Smooth muscle cell (in vitro differentiated cells): ENCODE data around the gene ZMYND8. TPM values are rescaled to one million over a fixed set of nuclear protein-coding genes. Genes with fewer than 3 reads are reported as not detected.
"Not testable (repeated sequence)": the region's sequence is repeated elsewhere in the genome, so short reads cannot be mapped to it uniquely, and the experiment has no call there.

Experiments
- DNase-seq: peaks from one replicate; lab custom pipeline; 2025; ENCODE audit not compliant: unreplicated experiment; lab: John Stamatoyannopoulos, UW
- H2AFZ ChIP-seq: fragments of 200-600 bp; sonication (generic); 2 replicates; pipeline ENCODE4 v1.6.0; 2016; ENCODE audit warnings: antibody characterized with exemption, low read depth, mild to moderate bottlenecking
- H3F3A ChIP-seq: fragments of 200-600 bp; sonication (generic); 2 replicates; pipeline ENCODE4 v1.6.0; 2017; ENCODE audit warnings: antibody characterized with exemption, low read depth
- H3K27ac ChIP-seq: fragments of 200-600 bp; sonication (generic); 2 replicates; pipeline ENCODE4 v1.5.1; 2016; ENCODE audit warnings: low read depth, mild to moderate bottlenecking
- H3K27me3 ChIP-seq: fragments of 200-600 bp; sonication (generic); 2 replicates; pipeline ENCODE4 v1.6.1; 2016; ENCODE audit warnings: low read depth, mild to moderate bottlenecking
- H3K36me3 ChIP-seq: fragments of 200-600 bp; sonication (generic); 2 replicates; pipeline ENCODE4 v1.5.1; 2016; ENCODE audit warnings: low read depth
- H3K4me1 ChIP-seq: fragments of 200-600 bp; sonication (generic); 2 replicates; pipeline ENCODE4 v1.5.1; 2016; ENCODE audit warnings: low read depth
- H3K4me2 ChIP-seq: fragments of 200-600 bp; sonication (generic); 2 replicates; pipeline ENCODE4 v1.6.0; 2016; ENCODE audit warnings: mild to moderate bottlenecking
- H3K4me3 ChIP-seq: fragments of 200-600 bp; sonication (generic); 2 replicates; pipeline ENCODE4 v1.5.1; 2016; ENCODE audit warnings: mild to moderate bottlenecking
- H3K79me2 ChIP-seq: fragments of 200-600 bp; sonication (generic); 2 replicates; pipeline ENCODE4 v1.6.0; 2016; ENCODE audit warnings: low read depth, mild to moderate bottlenecking
- H3K9ac ChIP-seq: fragments of 200-600 bp; sonication (generic); 2 replicates; pipeline ENCODE4 v1.6.0; 2016; ENCODE audit warnings: low read depth
- H3K9me3 ChIP-seq: fragments of 200-600 bp; sonication (generic); replicated peaks from 2 replicates; pipeline ENCODE4 v1.5.1; 2016; ENCODE audit warnings: low read depth
- H4K20me1 ChIP-seq: fragments of 200-600 bp; sonication (generic); 2 replicates; pipeline ENCODE4 v1.6.0; 2016; ENCODE audit warnings: low read depth
- WGBS: methylation state at CpG from one replicate; pipeline ENCODE4 v1.1.7; 2016; ENCODE audit warnings: low lambda C conversion rate; 5-methylcytosine and 5-hydroxymethylcytosine counted together
- polyA plus RNA-seq: library from polyadenylated mRNA; unstranded; fragments of >200 nt; fragmentation: Nextera tagmentation; extraction: Ambion mirVana; gene quantifications from 2 replicates; pipeline ENCODE4 v1.2.1, GENCODE V29; 2016
- total RNA-seq: library from RNA; depleted of rRNA; stranded (reverse); fragments of >200 nt; gene quantifications from 2 replicates; pipeline ENCODE4 v1.2.3, GENCODE V29; 2014
- TF ChIP-seq, protein P1 (sequence below): fragments of 200-600 bp; sonication (generic); IDR thresholded peaks from 2 replicates; pipeline ENCODE4 v1.5.1; 2017; ENCODE audit warnings: borderline replicate concordance, mild to moderate bottlenecking, antibody characterized with exemption; ENCODE audit not compliant: insufficient read depth, poor library complexity, severe bottlenecking

ZMYND8 gene
- total and polyA plus RNA-seq, 2 experiments from 2014 or later: 15.2 to 24.1 TPM

DNA sequence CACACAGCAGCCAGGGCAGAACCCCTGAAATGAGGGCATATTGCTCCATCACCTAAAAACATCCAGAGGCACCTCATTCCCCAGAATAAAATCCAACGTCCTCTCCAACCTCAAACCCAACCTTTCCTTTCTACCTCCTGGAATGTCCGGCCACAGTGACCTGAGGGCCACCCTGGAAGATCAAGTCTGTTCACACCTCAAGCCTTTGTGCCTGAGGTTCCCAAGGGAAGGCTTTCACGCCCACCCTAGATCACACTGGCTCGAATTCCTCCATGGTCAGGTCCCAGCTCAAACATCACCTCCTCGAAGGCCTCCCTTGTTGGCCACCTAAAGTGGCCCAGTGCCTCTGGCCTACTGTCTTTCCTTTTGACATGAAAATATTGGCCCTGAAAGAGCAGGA is 88.9 kb downstream of the ZMYND8 start:
- WGBS: 95% methylated on average over 5 of the region's 5 CpGs
- TF ChIP-seq, protein P1, sequence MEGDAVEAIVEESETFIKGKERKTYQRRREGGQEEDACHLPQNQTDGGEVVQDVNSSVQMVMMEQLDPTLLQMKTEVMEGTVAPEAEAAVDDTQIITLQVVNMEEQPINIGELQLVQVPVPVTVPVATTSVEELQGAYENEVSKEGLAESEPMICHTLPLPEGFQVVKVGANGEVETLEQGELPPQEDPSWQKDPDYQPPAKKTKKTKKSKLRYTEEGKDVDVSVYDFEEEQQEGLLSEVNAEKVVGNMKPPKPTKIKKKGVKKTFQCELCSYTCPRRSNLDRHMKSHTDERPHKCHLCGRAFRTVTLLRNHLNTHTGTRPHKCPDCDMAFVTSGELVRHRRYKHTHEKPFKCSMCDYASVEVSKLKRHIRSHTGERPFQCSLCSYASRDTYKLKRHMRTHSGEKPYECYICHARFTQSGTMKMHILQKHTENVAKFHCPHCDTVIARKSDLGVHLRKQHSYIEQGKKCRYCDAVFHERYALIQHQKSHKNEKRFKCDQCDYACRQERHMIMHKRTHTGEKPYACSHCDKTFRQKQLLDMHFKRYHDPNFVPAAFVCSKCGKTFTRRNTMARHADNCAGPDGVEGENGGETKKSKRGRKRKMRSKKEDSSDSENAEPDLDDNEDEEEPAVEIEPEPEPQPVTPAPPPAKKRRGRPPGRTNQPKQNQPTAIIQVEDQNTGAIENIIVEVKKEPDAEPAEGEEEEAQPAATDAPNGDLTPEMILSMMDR: no peak
- peaks cover 3% of the 10 kb centered on the region for H3F3A ChIP-seq
- H3K27me3 ChIP-seq: no peaks in the 10 kb centered on the region
- no peaks in the 10 kb centered on the region for H3K9me3 ChIP-seq
- peaks cover 62% of the 10 kb centered on the region for H3K79me2 ChIP-seq
- H3K9ac ChIP-seq: no peak overlapping the region
- H3K36me3 ChIP-seq: no peaks in the 10 kb centered on the region
- no peak for DNase-seq
- H3K4me3 ChIP-seq: no peak overlapping the region
- H3K4me1 ChIP-seq: no peaks in the 10 kb centered on the region
- H4K20me1 ChIP-seq: peaks cover 49% of the 10 kb centered on the region
- no peak overlapping the region for H3K4me2 ChIP-seq
- no peak overlapping the region for H2AFZ ChIP-seq
- H3K27ac ChIP-seq: no peak overlapping the region

DNA sequence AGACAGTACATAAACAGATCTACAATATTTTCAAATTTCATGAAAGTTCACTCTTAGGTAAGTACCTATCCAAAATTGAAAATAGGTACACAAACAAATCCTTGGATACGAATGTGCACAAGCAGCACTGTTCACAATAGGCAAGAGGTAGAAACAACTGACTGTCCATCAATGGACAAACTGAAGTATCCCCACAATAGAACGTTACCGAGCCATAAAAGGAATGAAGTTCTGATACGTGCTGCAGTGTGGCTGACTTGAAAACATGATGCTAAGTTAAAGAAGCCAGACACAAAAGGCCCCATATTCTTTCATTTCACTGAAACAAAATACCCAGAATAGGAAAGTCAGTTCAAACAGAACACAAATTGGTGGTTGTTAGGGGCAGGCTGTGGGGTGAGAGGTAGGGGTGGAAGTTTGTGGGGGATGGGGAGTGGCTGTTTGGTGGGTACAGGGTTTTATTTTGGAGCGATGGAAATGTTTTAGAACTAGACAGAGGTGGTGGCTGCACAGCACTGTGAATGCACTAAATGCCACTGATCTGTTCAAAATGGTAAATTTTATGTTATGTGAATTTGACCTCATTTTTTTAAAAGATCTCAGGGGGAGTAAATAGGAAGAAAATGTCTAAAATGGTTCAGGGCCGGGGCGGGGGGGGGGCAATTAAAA is 89.5 kb downstream of the ZMYND8 start:
- H3K79me2 ChIP-seq: peaks cover 58% of the 10 kb centered on the region
- H3K9ac ChIP-seq: no peak overlapping the region
- no peaks in the 10 kb centered on the region for H3K4me1 ChIP-seq
- H2AFZ ChIP-seq: no peak overlapping the region
- TF ChIP-seq, protein P1: no peak
- H3F3A ChIP-seq: peaks cover 3% of the 10 kb centered on the region
- H3K27me3 ChIP-seq: no peaks in the 10 kb centered on the region
- no peak overlapping the region for H3K27ac ChIP-seq
- DNase-seq: no peak
- peaks cover 53% of the 10 kb centered on the region for H4K20me1 ChIP-seq
- no peaks in the 10 kb centered on the region for H3K36me3 ChIP-seq
- H3K4me3 ChIP-seq: no peak overlapping the region
- no peaks in the 10 kb centered on the region for H3K9me3 ChIP-seq
- H3K4me2 ChIP-seq: no peak overlapping the region
- WGBS: 87% methylated on average over 7 of the region's 7 CpGs

DNA sequence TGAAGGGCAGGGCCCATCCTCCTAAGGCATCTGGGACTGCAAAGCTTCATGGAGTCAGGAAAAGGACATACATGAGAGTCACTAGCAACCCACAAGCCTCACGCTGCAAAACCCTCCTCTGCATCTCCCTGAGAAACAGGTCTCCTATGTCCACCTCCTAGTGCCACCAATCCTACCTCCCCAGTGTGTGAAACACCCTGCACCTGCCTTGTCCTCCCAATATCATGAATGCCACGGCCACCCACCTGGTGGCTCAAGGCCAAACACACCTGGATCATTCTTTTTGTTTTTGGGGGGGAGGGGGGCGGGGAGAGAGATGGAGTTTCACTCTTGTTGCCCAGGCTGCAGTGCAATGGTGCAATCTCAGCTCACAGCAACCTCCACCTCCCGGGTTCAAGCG is 90.5 kb downstream of the ZMYND8 start:
- H3K27me3 ChIP-seq: no peaks in the 10 kb centered on the region
- H3K27ac ChIP-seq: no peak overlapping the region
- no peaks in the 10 kb centered on the region for H3K36me3 ChIP-seq
- TF ChIP-seq, protein P1: no peak
- H3K4me2 ChIP-seq: no peak overlapping the region
- H3K4me1 ChIP-seq: no peaks in the 10 kb centered on the region
- peaks cover 48% of the 10 kb centered on the region for H3K79me2 ChIP-seq
- H2AFZ ChIP-seq: no peak overlapping the region
- H3K9ac ChIP-seq: no peak overlapping the region
- peaks cover 53% of the 10 kb centered on the region for H4K20me1 ChIP-seq
- H3F3A ChIP-seq: peaks cover 3% of the 10 kb centered on the region
- no peak for DNase-seq
- no peaks in the 10 kb centered on the region for H3K9me3 ChIP-seq
- WGBS: 99% methylated on average over 4 of the region's 5 CpGs
- H3K4me3 ChIP-seq: no peak overlapping the region

DNA sequence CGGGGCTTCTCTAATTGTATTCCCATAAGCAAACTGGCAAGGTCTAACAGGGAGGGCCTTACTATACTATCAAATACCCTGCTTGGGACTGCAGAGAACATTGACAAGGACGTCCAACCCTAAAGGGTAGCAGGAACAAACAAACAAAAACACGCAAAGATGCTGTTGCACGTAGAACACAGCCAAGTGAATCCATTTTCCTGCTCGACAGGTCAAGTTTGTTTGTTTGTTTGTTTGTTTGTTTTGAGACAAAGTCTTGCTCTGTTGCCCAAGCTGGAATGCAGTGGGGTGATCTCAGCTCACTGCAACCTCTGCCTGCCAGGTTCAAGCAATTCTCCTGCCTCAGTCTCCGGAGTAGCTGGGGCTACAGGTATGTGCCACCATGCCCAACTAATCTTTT is 91.3 kb downstream of the ZMYND8 start:
- Histone ChIP-seq H3K36me3 (no peaks in the 10 kb centered on the region), H3F3A (peaks cover 3% of the 10 kb centered on the region), H3K4me1 (no peaks in the 10 kb centered on the region), H3K27ac (no peak overlapping the region), H3K4me3 (no peak overlapping the region), H3K9ac (no peak overlapping the region), H4K20me1 (peaks cover 53% of the 10 kb centered on the region), H3K4me2 (no peak overlapping the region), H2AFZ (no peak overlapping the region), H3K9me3 (no peaks in the 10 kb centered on the region), H3K27me3 (no peaks in the 10 kb centered on the region), H3K79me2 (peaks cover 41% of the 10 kb centered on the region)
- TF ChIP-seq, protein P1: no peak
- WGBS: 98% methylated on average over 6 of the region's 6 CpGs
- no peak for DNase-seq

DNA sequence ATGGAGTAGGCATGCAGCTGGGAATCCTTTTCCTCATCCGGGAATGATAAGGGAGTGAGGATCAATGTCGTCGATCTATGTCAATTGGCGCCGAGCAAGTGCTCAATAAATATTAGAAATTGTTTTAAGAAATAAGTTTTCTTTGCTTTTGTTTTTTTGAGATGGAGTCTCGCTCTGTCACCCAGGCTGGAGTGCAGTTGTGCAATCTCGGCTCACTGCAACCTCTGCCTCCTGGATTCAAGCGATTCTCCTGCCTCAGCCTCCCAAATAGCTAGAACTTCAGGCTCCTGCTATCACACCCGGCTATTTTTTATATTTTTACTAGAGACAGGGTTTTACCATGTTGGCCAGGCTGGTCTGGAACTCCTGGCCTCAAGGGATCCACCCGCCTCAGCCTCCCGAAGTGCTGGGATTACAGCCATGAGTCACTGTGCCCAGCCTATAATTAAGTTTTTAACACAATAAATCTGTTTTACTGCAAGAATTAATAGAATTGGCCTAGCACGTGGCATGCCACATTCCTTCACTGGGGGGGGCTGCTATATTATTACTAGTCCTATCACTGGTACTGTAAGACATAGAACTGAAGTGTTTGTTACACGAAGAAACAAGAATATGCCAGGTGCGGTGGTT is 92.2 kb downstream of the ZMYND8 start:
- H3F3A ChIP-seq, H3K36me3 ChIP-seq, H3K4me3 ChIP-seq, H3K27ac ChIP-seq, H2AFZ ChIP-seq, H3K4me1 ChIP-seq, H3K9me3 ChIP-seq, H3K4me2 ChIP-seq, H3K9ac ChIP-seq, H3K27me3 ChIP-seq, DNase-seq: not testable (repeated sequence)
- Histone ChIP-seq H3K79me2 (peaks cover 31% of the 10 kb centered on the region), H4K20me1 (peaks cover 48% of the 10 kb centered on the region)
- 72% methylated on average over 14 of the region's 14 CpGs for WGBS
